IMR-90 (cell line): ENCODE measurements around the gene NDUFAF5.

Experiments used
- BHLHE40 ChIP-seq: fragments of 150-350 bp; IDR thresholded peaks from 2 replicates; pipeline ENCODE4 v1.6.1; 2016; ENCODE audit warnings: mild to moderate bottlenecking, low read depth, low read length
- CHD1 ChIP-seq: IDR thresholded peaks from 2 replicates; pipeline ENCODE4 v1.6.1; 2012; ENCODE audit warnings: low read depth, low read length, improper control_type of control experiment
- CTCF ChIP-seq: conservative IDR thresholded peaks from 2 replicates; pipeline ENCODE4 v1.5.1; 2012; ENCODE audit warnings: mild to moderate bottlenecking, low read depth, low read length, improper control_type of control experiment
- ELK1 ChIP-seq: fragments of 150-350 bp; IDR thresholded peaks from 2 replicates; pipeline ENCODE4 v1.6.1; 2016; ENCODE audit warnings: low read depth, mild to moderate bottlenecking, low read length, moderate library complexity, borderline replicate concordance
- FOS ChIP-seq: fragments of 150-350 bp; IDR thresholded peaks from 2 replicates; pipeline ENCODE4 v1.6.1; 2016; ENCODE audit warnings: low read depth, low read length
- MAZ ChIP-seq: IDR thresholded peaks from 2 replicates; pipeline ENCODE4 v1.6.1; 2012; ENCODE audit warnings: low read depth, mild to moderate bottlenecking, low read length, improper control_type of control experiment, moderate library complexity, borderline replicate concordance
- MXI1 ChIP-seq: IDR thresholded peaks from 2 replicates; pipeline ENCODE4 v1.6.1; 2012; ENCODE audit warnings: low read depth, mild to moderate bottlenecking, low read length, moderate library complexity, borderline replicate concordance
- POLR2A ChIP-seq: IDR thresholded peaks from 2 replicates; pipeline ENCODE4 v1.6.1; 2012; ENCODE audit warnings: mild to moderate bottlenecking, low read depth, low read length
- RAD21 ChIP-seq: IDR thresholded peaks from 2 replicates; pipeline ENCODE4 v1.6.1; 2012; ENCODE audit warnings: low read length, improper control_type of control experiment
- RCOR1 ChIP-seq: IDR thresholded peaks from 2 replicates; pipeline ENCODE4 v1.6.1; 2012; ENCODE audit warnings: mild to moderate bottlenecking, low read length, improper control_type of control experiment; ENCODE audit not compliant: insufficient replicate concordance
- RFX5 ChIP-seq: IDR thresholded peaks from 2 replicates; pipeline ENCODE4 v1.8.0; 2012; ENCODE audit warnings: low read depth, mild to moderate bottlenecking, low read length, moderate library complexity
- SMC3 ChIP-seq: fragments of 150-350 bp; IDR thresholded peaks from 2 replicates; pipeline ENCODE4 v1.6.1; 2016; ENCODE audit warnings: low read depth, mild to moderate bottlenecking, antibody characterized with exemption, low read length, moderate library complexity
- USF2 ChIP-seq: fragments of 150-350 bp; IDR thresholded peaks from 2 replicates; pipeline ENCODE4 v1.6.1; 2017; ENCODE audit warnings: mild to moderate bottlenecking, antibody characterized with exemption, low read length, low read depth

- TF ChIP-seq POLR2A, result no peak
- no peak for TF ChIP-seq MXI1
- no peak for TF ChIP-seq CTCF
- TF ChIP-seq SMC3, result no peak
- no peak for TF ChIP-seq RAD21
- no peak for TF ChIP-seq ELK1
- TF ChIP-seq USF2, result no peak
- TF ChIP-seq RFX5, result no peak
- TF ChIP-seq RCOR1, result no peak
- no peak for TF ChIP-seq CHD1
- no peak for TF ChIP-seq BHLHE40
- no peak for TF ChIP-seq MAZ
- no peak for TF ChIP-seq FOS
These were observed 66.5 kb downstream of the NDUFAF5 start for GRCh38 chr20:13851279-13851678.
